ENCODE measurements around the gene MALSU1.
A peak's percentile ranks its signal among the peaks of the same experiment; 100 is the strongest.
"Not testable (repeated sequence)": the region's sequence is repeated elsewhere in the genome, so short reads cannot be mapped to it uniquely, and the experiment has no call there.

Gene MALSU1

DNA sequence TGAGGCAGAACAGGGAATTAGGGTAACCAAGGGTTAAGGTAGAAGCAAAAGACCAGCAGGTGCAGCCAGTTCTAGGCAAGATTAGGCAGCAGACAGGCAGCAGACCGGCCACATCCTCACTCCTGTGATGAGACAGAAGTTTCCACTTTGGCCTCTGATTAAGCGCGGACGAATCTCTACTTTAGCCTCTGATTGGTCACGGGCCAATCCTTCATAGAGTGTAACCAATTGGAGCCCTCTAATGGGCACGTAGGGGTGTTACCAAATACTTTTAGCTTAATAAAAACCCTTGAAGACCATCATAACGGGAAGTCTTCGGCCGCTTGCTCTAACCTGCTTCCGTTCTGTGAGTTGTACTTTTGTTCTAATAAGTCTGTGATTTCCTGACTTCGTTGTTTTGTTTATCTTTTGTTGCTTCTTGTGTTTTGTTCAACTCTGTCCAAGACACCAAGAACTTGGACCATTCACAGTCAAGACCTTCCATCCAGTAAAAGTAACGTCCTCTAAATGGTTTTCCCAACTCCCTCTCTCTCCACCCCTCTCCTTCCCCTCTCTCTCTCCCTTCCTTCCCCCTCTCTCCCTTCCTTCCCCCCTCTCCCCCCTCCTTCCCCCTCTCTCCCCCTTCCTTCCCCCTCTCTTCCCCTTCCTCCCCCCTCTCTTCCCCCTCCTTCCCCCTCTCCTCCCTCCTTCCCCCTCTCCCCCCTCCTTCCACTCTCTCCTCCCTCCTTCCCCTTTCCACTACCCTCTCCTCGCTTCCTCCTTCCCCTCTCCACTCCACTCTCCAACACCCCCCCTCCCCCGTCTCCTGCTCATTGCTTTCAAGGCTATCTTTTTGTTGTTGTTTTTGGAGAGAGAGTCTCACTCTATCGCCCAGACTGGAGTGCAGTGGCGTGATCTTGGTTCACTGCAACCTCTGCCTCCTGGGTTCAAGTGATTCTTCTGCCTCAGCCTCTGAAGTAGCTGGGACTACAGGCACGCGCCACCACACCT lies 13.2 kb upstream of the MALSU1 start:
- DNase-seq (ENCODE audit: low read depth in 3 of 3) = no peak

DNA sequence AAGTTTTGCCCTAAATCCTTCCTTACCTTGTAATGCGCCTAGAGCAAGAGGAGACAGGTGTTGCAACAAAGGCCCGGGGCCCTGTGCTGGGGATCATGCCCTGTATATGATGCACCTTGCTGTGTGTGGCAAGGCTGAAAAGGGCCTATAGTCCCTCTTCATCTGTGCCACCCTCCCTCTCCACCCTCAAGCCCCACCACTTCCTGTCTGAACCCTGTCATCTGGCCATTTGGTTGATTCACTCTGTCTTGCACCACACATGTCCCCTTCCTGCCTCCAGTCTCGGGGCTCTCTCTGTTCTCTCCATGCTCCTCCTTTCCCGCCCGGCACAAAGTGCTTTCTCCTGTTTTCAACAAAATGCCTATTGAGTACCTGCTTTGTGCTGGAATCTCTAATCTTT lies 11.5 kb upstream of the MALSU1 start:
- DNase-seq (ENCODE audit: low read depth in 3 of 3) = no peak

DNA sequence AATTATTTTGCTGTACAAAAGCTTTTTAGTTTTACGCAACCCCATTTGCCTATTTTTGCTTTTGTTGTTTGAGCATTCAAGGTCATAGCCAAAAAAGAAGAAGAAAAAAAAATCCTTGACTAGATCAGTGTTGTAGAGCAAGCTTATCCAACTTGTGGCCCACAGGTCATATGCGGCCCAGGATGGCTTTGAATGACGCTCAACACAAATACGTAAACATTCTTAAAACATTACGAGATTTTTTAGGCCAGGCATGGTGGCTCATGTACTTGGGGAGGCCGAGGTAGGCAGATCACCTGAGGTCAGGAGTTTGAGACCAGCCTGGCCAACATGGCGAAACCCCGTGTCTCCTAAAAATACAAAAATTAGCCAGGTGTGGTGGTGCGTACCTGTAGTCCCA lies 8.1 kb upstream of the MALSU1 start:
- no peak for DNase-seq (ENCODE audit: low read depth in 3 of 3)

DNA sequence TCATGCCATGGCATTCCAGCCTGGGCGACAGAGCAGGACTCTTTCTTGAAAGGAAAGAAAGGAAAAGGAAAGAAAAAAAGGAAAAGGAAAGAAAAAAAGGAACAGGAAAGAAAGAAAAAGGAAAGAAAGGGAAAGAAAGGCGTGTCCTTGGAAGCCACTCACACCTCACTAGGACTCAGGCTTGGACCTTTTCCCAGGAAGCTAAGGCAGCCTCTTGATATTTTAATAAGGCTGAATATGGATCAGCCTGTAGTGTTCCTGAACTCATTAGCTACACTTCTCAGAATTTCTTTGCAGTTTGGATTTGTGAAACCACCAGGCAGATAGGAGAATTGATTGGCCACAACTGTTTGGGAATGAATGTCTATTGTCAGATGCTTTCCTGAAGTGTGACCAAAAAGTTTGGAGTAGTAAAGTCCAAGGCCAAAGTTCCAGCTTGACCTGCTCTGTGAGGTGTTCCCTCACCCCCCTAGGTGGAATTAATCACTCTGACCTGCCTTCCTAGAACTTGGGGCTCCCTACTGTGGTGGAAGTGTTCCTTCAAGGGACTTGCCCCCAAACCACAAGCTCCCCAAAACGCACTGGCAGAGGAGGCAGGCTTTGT lies 7.1 kb upstream of the MALSU1 start:
- DNase-seq (ENCODE audit: low read depth in 3 of 3) = no peak

DNA sequence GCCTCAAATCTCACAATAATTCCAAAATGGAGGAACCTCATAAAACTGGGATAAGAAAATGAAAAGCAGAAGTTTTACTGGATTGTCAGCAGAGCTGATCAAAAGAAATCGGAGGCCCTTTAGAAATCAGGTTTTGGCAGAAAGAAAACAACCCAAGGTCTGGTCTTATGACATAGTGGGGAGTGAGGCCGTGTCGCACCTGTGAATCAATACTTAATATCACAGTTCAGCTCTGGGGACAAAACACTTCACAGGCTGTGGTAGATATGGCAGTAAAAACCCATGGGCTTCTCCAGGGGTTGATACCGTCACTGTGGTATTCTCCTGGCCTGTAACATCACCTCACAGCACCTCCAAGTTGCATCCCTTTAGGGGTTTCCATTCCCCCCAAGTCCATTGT lies 6.5 kb upstream of the MALSU1 start:
- DNase-seq (ENCODE audit: low read depth in 3 of 3) = no peak

DNA sequence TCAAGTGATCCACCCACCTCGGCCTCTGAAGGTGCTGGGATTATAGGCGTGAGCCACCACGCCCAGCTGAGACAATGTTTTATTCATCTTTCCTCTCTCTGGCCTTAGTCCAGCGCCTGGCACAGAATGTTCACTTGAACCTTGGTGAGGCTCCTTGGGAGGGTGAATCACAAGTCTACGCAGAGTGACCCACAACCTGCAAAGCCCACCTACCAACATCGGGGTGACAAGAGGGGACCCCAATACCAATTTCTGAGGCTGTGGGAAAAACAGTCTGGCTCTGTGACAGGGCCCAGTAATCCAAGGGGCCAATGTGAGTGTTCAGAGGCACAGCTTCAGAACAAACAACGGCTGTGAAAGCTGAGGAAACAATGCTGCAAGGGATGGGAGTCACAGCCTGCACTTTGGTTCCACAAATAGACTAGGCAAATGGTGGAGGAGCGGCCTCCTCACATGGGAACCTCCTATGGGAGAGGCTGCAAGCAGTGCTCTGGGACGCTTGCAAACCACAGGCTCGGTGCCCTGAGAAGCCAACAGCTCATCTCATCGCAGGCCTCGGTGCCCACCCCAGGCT lies 5.6 kb upstream of the MALSU1 start:
- DNase-seq (ENCODE audit: low read depth in 3 of 3) = no peak

DNA sequence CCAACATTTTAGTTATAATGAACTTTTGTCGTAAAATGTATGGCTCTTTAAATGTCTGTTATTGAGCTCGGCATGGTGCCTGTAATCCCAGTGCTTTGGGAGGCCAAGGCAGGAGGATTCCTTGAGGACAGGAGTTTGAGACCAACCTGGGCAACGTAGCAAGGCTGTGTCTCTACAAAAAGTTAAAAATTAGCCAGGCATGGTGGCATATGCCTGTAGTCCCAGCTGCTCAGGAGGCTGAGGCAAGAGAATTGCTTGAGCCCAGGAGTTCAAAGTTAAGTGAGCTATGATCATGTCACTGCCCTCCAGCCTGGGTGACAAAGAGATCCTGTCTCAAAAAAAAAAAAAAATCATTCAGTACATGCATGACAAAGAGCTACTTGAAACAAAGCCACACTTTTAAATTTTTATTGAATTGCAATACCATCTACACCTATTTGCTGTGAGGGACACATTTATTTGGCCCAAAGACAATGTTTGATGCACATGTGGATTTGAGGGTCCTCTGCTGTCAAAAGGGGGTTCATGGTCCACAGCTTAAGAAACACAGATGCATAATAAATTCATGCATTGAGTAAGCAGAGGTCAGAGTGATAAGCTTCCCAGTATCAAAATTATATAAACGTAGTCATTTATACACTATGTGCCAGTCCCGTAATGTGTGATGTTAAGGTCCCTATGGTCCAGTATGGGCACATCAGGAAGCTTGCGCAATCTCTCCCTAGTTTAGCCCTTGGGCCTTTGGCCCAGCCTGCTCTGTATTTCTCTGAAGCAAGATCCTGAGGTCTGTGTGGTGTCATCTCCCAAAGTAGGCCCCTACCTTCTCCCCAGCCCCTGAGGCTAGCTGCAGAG lies 4.4 kb upstream of the MALSU1 start:
- DNase-seq (ENCODE audit: low read depth in 3 of 3) = no peak

DNA sequence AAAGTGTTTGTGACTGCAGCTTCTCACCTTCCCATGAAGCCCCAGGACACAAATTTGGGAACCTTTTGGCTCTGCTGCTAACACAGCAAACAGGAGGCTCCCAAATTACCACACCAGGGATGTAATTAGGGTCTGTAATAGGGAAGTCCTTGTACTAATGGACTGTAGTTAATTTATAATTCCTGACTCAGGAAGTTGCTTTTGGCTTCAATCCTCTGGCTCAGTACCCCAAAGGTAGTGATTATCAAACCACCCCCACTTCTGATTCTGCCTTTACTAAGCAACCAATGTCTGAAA lies 3.8 kb upstream of the MALSU1 start:
- DNase-seq (ENCODE audit: low read depth in 3 of 3) = no peak

DNA sequence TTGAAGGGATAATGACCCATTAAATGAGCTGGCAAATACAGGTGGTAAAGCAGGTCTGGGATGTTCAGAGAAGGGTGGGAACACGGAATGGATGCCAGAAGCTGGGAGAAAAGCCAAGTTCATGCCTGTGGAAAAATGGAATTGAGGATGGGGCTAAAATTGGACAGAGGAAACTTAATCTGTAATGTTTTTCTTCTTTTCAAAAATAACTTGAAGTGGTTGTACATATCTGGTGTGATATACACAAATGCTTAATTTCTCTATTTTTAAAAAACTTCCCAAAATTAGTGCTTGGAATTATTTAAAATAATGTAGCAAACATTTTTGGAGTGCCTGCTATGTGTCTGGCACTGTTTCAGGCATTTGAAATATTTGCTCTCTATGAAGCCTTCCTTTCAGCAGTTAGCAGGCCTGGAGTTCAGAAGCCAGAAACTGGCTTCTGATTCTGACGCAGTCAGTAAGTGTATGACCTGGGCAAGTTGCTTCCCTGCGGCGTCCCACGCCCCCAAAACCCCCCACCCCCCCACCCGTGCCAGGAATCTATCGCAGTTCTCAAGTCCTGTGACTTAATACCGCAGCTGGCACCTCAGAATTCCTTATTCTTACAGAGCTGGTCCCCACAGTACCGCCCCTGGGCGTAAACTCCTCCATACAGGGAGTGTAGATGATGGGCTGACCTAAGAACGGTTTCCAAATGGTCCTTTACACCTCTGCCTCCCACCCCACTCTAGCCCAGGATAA lies 828 bp upstream of the MALSU1 start:
- no peak for DNase-seq (ENCODE audit: low read depth in 3 of 3)

DNA sequence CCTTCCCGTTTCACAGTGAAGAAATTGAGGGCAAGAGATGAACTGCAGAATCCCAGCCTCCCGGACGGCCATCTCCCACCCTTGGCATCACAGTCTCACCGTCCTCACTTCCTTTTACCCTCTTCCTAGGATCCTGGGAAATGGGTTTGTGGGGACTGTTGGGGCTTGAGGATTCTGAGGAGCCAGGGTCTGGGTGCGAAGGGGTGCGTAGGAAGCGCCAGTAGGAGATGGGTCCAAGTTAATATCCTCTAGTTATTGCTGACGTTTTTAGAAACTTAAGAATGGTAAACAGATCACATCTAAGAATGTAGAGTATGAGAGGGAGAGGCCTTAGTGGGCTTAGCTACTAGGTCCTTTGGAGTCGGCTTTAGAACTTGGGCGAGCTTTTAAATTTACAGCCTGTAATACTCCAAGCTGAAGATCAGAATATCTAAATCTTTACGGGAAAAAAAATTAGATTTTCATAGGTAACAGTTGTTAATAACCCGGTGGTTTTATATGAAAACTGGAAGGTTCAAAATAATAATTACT lies 696 bp downstream of the MALSU1 start:
- peak in 1 of 3 experiments; percentile 2 for DNase-seq (ENCODE audit: low read depth in 3 of 3)

DNA sequence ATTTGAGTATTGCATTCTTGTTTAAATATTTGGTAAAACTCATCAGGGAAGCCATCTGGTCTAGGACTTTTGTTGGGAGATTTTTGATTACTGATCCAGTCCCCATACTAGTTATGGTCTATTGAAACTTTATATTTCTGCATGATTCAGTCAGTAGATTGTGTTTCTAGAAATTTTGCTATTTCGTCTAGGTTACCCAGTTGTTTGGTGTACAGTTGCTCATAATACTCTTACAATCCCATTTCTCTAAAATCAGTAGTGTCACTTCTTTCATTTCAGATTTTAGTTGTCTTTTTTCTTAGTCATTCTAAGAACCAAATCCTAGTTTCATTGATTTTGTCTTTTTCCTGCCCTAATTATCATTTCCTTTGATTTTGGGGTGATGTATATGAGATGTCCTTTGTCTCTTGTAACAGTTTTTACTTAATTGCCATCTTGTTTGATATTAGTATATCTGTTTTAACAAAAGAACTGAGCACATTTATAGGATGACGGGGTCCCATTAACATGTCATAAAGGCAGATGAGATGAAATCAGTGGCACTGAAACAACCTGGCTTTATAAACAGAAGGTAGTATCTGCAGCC lies 7.9 kb downstream of the MALSU1 start:
- no peak for DNase-seq (ENCODE audit: low read depth in 3 of 3)

DNA sequence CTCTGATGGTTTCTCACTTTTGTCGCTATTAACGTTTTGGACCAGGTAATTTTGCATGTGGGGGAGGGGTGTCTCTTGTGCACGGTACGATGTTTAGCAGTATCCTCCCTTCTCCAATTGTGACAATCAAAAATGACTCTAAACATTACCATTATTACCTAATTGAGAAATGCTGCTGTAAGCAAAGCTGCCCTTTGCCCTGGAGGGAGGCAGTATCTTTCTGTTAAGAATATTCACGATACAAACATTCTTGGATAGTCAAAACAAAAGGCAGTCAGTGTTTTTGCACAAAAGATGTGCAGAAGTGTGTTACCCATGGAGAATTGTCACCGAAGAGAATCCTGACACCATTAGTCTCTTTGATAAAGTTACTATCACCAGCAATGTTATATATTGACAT lies 9.6 kb downstream of the MALSU1 start:
- no peak for DNase-seq (ENCODE audit: low read depth in 3 of 3)

DNA sequence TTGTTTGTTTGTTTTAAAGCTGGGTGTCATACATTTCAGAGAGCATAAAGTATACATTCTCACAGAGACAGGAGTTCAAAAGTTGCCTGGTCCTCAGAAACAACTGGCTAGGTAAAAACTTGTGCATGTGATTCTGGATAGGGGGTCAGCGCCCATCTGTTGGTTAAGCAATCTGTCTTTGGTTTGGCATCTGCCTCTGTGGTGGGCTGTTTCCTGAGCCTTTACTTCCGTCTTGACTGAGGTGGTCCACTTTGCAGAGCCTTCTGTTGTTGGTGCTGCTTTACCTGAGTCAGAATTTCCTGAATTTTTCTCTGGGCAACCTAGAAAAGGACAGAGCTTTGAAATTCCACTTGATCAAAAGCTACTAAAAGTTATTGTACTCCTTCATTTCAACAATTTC lies 13.0 kb downstream of the MALSU1 start:
- DNase-seq (ENCODE audit: low read depth in 3 of 3) = not testable (repeated sequence)

DNA sequence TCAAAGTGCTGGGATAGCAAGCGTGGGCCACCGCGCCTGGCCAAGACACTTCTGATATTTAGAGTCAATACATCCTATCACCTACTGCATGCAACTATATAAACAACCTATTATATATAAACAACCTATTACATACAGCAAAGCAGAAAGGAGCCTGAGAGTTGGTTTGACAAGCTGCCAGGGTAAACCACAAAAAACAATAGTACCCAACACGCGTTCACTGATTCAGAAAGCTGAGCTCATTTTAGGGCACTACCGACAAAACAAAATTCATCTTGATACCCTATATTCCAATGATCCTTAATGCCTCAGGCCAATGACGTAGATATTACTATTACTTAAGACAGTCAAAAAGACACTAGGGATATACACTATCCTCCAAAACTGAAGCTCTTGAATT lies 16.2 kb downstream of the MALSU1 start:
- DNase-seq (ENCODE audit: low read depth in 3 of 3) = no peak

DNA sequence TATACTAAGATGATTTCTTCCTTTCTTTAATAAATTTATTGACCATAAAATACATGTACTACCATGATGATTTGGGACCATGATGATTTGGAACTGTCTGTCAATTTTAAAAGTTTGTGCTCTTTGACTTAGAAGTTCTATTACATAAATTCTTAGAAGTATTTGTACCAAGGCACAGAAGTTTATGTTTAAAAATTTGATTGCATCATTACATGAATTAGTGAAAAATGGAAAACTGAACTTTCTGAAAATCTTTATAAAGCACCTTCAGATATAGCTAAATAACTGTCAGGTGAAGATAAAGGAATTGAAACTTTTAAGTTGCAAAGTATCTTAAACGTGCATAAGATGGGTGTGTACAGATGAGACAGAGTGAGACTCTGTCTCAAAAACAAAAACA lies 32.0 kb downstream of the MALSU1 start:
- no peak for DNase-seq (ENCODE audit: low read depth in 3 of 3)

DNA sequence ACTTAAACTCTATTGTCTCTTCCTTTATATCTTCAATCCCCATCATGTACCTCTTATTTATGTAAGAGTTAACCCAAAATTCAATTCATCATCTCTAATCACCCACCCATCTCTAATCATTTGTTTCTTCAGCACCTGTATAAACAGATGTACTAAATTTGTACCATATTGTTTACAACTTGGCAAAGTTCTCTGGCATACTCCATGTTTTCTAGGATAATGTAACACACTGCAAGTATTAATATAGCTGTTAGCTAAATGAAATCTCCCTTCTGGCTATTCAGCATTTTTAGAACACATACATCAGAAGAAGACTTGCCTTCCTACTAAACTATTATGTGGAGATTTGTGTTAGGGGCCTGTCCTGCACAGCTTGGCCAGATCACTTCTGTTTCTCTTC lies 33.1 kb downstream of the MALSU1 start:
- no peak for DNase-seq (ENCODE audit: low read depth in 3 of 3)

DNA sequence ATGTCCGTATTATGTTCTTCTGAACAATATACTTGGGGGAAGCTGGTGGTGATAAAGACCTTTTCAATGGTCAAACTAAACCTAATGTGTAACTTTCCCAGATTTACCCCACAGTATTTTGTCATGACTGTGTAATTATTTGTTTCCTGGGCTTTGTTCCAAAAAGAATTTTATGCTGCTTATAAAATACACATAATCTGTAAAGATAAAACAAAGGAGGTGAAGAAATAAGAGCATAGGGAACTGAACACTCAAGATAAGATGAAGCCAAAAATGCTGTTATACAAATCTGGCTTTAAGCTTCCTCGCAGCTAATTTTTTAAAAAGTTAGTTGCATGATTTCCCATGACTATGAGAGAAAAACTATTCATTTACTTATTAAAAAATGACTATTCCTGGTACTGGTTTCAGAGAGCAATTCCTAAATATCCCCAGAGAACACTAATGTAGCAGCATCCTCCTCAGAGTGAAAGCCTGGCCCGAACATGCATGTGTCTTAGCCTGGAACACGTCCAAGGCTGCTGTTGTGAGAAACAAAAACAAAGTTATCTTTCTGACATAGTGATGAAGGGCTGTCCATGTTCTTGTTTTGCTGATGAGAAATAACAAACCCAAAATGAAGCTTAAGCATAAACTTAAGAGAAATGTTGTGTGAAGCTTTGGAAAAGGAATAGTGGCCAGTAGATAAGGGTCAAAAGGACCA lies 33.9 kb downstream of the MALSU1 start:
- DNase-seq (ENCODE audit: low read depth in 3 of 3) = no peak

DNA sequence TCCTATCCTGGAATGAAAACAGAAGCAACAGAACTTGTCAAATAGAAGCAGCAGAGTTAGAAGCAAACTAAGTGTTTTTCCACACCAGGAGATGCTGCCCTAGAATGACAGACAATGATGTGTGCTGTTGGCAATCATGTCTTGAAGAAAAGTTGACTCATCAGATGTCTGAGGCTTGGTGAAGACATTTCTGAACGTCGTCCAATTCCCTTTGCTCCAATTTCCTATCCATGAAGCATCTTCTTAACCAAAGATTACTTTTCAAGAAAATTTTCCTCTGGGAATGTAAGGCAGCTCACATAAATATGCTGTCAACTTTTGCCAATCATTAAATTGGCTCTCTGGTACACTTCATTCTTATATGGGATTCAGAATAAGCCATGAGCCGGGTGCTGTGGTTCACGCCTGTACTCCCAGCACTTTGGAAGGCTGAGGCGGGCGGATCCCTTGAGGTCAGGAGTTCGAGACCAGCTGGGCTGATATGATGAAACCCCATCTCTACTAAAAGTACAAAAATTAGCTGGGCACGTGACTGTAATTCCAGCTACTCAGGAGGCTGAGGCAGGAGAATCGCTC lies 34.6 kb downstream of the MALSU1 start:
- no peak for DNase-seq (ENCODE audit: low read depth in 3 of 3)

DNA sequence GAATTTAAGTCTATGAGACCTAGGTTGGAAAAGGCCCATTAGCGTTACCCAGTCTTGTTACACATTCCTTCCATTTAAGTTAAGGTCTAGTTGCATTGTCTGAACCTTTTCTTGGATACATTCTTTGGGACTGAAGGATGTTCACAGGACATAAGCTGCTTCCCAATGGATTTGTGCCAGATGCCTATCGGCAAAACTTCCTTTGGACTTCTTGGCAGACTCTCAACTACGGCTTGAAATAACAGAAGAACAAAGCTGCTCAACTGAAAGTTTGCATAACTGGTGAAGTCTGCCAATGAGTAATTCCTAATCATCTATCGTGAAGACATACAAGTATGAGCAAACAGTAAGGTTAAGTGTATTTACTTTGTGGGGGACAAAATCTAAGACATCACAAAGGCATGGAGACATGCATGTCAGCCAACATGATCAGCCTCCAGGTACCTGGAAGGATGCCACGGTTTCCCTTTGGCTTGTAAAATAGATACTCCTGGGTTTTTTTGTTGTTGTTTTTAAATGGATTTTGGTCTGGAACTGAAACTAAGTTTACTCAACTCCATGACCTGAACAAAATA lies 35.4 kb downstream of the MALSU1 start:
- no peak for DNase-seq (ENCODE audit: low read depth in 3 of 3)

DNA sequence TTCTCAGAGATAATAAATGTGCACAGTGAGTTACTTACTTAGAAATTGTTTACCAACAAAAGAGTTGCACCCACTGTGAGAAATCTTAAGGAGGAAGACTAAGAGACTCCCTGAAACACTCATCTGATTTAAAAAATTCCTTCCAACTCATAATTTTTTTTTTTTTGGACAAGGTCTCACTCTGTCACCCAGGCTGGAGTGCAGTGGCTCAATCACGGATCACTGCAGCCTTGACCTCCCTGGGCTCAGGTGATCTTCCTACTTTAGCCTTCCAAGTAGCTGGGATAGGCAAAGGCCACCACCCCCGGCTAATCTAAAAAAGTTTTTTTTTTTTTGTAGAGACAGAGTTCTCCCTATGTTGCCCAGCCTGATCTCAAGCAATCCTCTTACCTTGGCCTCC lies 36.0 kb downstream of the MALSU1 start:
- DNase-seq (ENCODE audit: low read depth in 3 of 3) = no peak

All from stimulated activated CD4-positive, alpha-beta T cell treated with anti-CD3 and anti-CD28 coated beads, TNF-alpha, amount 100 ng/mL, for 24 hours (primary cell).